ENCODE measurements around the gene KCNG1. TPM values are rescaled to one million over a fixed set of nuclear protein-coding genes. Genes with fewer than 3 reads are reported as not detected.

KCNG1 gene
- total and polyA plus RNA-seq, 2 of the 8 experiments (the other 6 are each of a cell fraction or from before 2014, with no cell fraction given): 16.0 to 18.0 TPM

DNA sequence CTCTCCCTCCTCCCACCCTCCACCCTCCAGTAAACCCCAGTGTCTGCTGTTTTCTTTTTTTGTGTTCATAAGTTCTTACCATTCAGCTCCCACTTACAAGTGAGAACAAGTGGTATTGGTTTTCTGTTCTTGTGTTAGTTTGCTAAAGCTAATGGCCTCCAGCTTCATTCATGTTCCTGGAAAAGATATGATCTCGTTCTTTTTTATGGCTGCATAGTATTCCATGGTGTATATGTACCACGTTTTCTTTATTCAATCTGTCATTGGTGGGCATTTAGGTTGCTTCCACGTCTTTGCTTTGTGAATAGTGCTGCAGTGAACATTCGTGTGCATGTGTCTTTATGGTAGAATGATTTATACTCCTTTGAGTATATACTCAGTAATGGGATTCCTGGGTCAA, 42.7 kb upstream of the KCNG1 start:
- FAIRE-seq (no peak), DNase-seq (ENCODE audit: low read depth in 1 of 2, low spot score in 2 of 2) (no peak)
- Histone ChIP-seq H3K36me3 (ENCODE audit: control insufficient read depth in 2 of 4, insufficient read depth in 4 of 4, low read length in 3 of 4) (no peaks in the 10 kb centered on the region), H4K8ac (ENCODE audit: extremely low read depth, insufficient read depth, low read length) (no peak overlapping the region), H3K9ac (replicated peaks in 1 of 4; ENCODE audit: extremely low read depth in 1 of 4, low read depth in 3 of 4, low read length in 3 of 4) (no peak overlapping the region), H3K4me3 (ENCODE audit: extremely low read depth in 1 of 4, insufficient read depth in 2 of 4, low read depth in 3 of 4, low read length in 4 of 4) (no peak overlapping the region), H3K27ac (ENCODE audit: low read depth, low read length) (no peak overlapping the region), H3K14ac (ENCODE audit: insufficient read length) (no peak overlapping the region), H2BK15ac (ENCODE audit: low read length) (no peak overlapping the region), H2BK20ac (ENCODE audit: low read length) (no peak overlapping the region), H3K18ac (ENCODE audit: extremely low read depth, low read length) (no peak overlapping the region), H2AK5ac (ENCODE audit: low read depth, low read length) (no peak overlapping the region), H2BK5ac (ENCODE audit: low read depth, low read length) (no peak overlapping the region), H3K56ac (replicated peaks; ENCODE audit: insufficient read length, low read depth, low read length) (no peak overlapping the region), H3K4me2 (ENCODE audit: insufficient read depth in 1 of 2, low read depth in 2 of 2, low read length in 2 of 2) (no peak overlapping the region), H3K23ac (ENCODE audit: insufficient read length) (no peak overlapping the region), H3K79me2 (ENCODE audit: control insufficient read depth in 1 of 2, insufficient read depth in 2 of 2, low read length in 2 of 2) (no peaks in the 10 kb centered on the region), H4K5ac (ENCODE audit: insufficient read length, low read depth, low read length) (no peak overlapping the region), H3K79me1 (ENCODE audit: low read depth, low read length) (no peaks in the 10 kb centered on the region), H2AFZ (ENCODE audit: low read length) (no peak overlapping the region), H2BK12ac (ENCODE audit: low read depth, low read length) (no peak overlapping the region), H4K20me1 (replicated peaks in 1 of 2; ENCODE audit: control insufficient read depth in 1 of 2, insufficient read depth in 2 of 2, low read length in 2 of 2) (no peaks in the 10 kb centered on the region), H3K23me2 (ENCODE audit: low read depth, low read length) (no peaks in the 10 kb centered on the region), H2BK120ac (replicated peaks; ENCODE audit: low read depth, low read length) (no peak overlapping the region), H3K27me3 (replicated peaks in 1 of 4; ENCODE audit: control insufficient read depth in 3 of 4, extremely low read depth in 1 of 4, insufficient read depth in 3 of 4, low read length in 3 of 4) (no peaks in the 10 kb centered on the region), H3K4ac (replicated peaks; ENCODE audit: insufficient read length, low read depth, low read length) (no peak overlapping the region), H4K91ac (replicated peaks; ENCODE audit: insufficient read length, low read length) (no peak overlapping the region), H3K9me3 (ENCODE audit: insufficient read depth in 2 of 2, low read depth in 1 of 2, low read length in 1 of 2) (no peaks in the 10 kb centered on the region), H3K4me1 (replicated peaks in 1 of 4; ENCODE audit: control insufficient read depth in 3 of 4, insufficient read depth in 4 of 4, low read length in 3 of 4) (no peaks in the 10 kb centered on the region)
- 88% methylated on average over 4 of the region's 4 CpGs; no CpG with 5 or more reads in 1 of the 2 experiments for WGBS, 2 experiments (ENCODE audit: extremely low coverage in 1 of 2, insufficient coverage in 1 of 2, insufficient read length in 1 of 2, insufficient replicate concordance in 2 of 2, low coverage in 1 of 2, low lambda C conversion rate in 2 of 2, missing lambda C conversion rate in 1 of 2)
- POLR2A ChIA-PET (ENCODE audit: partially characterized antibody): no interaction called here
- CTCF ChIA-PET (ENCODE audit: partially characterized antibody): interaction anchor here (0.9 to 1.3 kb wide), 3 partner anchors 22 to 256 kb away, joined by 3 to 5 read pairs (median 4); no protein-coding TSS in a partner anchor
- TF ChIP-seq CTBP2 (IDR thresholded peaks at IDR 0.05; ENCODE audit: borderline replicate concordance, insufficient read depth, insufficient read length, low read length) (no peak), TEAD4 (IDR thresholded peaks at IDR 0.05; ENCODE audit: low read depth, low read length) (no peak), FOSL1 (IDR thresholded peaks at IDR 0.05; ENCODE audit: insufficient read depth, low read depth, low read length) (no peak), POLR2A (IDR thresholded peaks at IDR 0.05; ENCODE audit: control extremely low read depth in 1 of 2, low read depth in 2 of 2, low read length in 2 of 2) (no peak), YY1 (IDR thresholded peaks at IDR 0.05; ENCODE audit: low read depth, low read length) (no peak), CREB1 (IDR thresholded peaks at IDR 0.05) (no peak), CHD2 (IDR thresholded peaks at IDR 0.05; ENCODE audit: low read length) (no peak)
- TF ChIP-seq, protein P1, sequence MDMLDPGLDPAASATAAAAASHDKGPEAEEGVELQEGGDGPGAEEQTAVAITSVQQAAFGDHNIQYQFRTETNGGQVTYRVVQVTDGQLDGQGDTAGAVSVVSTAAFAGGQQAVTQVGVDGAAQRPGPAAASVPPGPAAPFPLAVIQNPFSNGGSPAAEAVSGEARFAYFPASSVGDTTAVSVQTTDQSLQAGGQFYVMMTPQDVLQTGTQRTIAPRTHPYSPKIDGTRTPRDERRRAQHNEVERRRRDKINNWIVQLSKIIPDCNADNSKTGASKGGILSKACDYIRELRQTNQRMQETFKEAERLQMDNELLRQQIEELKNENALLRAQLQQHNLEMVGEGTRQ (IDR thresholded peaks at IDR 0.05; ENCODE audit: low read length): no peak
- TF ChIP-seq, protein P2, sequence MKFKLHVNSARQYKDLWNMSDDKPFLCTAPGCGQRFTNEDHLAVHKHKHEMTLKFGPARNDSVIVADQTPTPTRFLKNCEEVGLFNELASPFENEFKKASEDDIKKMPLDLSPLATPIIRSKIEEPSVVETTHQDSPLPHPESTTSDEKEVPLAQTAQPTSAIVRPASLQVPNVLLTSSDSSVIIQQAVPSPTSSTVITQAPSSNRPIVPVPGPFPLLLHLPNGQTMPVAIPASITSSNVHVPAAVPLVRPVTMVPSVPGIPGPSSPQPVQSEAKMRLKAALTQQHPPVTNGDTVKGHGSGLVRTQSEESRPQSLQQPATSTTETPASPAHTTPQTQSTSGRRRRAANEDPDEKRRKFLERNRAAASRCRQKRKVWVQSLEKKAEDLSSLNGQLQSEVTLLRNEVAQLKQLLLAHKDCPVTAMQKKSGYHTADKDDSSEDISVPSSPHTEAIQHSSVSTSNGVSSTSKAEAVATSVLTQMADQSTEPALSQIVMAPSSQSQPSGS (IDR thresholded peaks at IDR 0.05; ENCODE audit: low read length): no peak
- TF ChIP-seq, protein P3, sequence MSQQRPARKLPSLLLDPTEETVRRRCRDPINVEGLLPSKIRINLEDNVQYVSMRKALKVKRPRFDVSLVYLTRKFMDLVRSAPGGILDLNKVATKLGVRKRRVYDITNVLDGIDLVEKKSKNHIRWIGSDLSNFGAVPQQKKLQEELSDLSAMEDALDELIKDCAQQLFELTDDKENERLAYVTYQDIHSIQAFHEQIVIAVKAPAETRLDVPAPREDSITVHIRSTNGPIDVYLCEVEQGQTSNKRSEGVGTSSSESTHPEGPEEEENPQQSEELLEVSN (IDR thresholded peaks at IDR 0.05): no peak

All from H1 (cell line).